ENCODE data around the gene TBC1D22A. TPM values are rescaled to one million over a fixed set of nuclear protein-coding genes. Genes with fewer than 3 reads are reported as not detected.

TBC1D22A gene
- total and polyA plus RNA-seq, 9 of the 15 experiments (the other 6 are each of a cell fraction or from before 2014, with no cell fraction given), result 0.20 to 11.5 (median 5.2) TPM

DNA sequence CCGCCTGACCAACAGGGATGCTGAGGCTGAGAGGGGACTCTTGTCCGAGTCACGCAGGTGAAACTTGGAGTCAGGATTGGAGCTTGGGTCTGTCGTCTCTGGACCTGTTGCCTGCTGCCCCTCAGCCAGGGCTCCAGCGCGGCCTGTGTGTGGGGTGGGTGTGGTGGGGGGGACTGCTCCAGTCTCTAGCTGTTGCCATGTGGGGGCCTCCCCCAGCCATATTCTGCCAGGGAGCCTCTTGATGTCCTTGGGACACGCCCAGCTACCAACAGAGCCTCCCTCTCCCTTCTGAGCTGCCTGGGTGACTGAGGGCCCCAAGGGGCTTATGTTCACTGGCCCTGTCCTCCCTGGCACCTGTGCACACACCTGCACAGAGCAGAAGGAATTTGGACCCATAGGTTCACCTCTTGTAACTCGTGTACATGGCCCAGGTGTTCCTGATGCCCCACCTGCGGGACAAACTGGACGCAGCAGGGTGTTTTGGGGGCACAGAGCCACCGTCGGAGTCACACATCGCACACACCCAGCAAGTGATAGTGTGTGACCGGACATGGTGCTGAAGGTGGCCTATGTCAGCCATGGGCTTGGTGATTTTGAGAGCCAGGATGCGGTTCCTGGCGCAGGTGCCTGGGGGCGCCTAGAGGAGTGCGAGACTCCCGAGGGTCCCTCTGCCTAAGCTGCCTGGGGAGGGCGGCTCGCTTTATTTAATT, 252.3 kb downstream of the TBC1D22A start:
- Histone ChIP-seq H4K20me1 (replicated peaks; ENCODE audit: control insufficient read depth, insufficient read depth, low read length) (no peaks in the 10 kb centered on the region), H3K36me3 (ENCODE audit: control insufficient read depth, insufficient read depth, low read length) (no peaks in the 10 kb centered on the region), H3K4me1 (replicated peaks in 1 of 2; ENCODE audit: control insufficient read depth in 2 of 2, insufficient read depth in 2 of 2, low read length in 2 of 2) (peaks cover 0 to 2% of the 10 kb centered on the region in 2 experiments; a peak in 1 of 5 replicates), H3K9ac (ENCODE audit: insufficient read depth in 1 of 2, low read depth in 2 of 2, low read length in 2 of 2) (no peak overlapping the region; a peak in 1 of 4 replicates), H3K9me1 (ENCODE audit: control insufficient read depth, insufficient read depth, low read length) (no peaks in the 10 kb centered on the region), H2AFZ (ENCODE audit: low read depth, low read length) (no peak overlapping the region), H3K9me3 (replicated peaks; ENCODE audit: control insufficient read depth, insufficient read depth, low read depth, low read length) (no peaks in the 10 kb centered on the region), H3K4me2 (ENCODE audit: insufficient read depth, low read length) (no peak overlapping the region), H3K4me3 (no peak overlapping the region), H3K79me2 (ENCODE audit: control insufficient read depth, insufficient read depth, low read length) (no peaks in the 10 kb centered on the region), H3K27ac (ENCODE audit: extremely low read depth, low read depth, low read length) (no peak overlapping the region), H3K27me3 (ENCODE audit: control insufficient read depth in 2 of 2, insufficient read depth in 2 of 2, low read length in 2 of 2) (no peaks in the 10 kb centered on the region)
- ChIA-PET POLR2A (no interaction called here), CTCF (ENCODE audit: low intra/inter-chr PET ratio) (no interaction called here)
- DNase-seq (ENCODE audit: extremely low read depth in 1 of 4, low spot score in 3 of 4) (no peak), ATAC-seq (no peak), FAIRE-seq (no peak)
- TF ChIP-seq, protein P1, sequence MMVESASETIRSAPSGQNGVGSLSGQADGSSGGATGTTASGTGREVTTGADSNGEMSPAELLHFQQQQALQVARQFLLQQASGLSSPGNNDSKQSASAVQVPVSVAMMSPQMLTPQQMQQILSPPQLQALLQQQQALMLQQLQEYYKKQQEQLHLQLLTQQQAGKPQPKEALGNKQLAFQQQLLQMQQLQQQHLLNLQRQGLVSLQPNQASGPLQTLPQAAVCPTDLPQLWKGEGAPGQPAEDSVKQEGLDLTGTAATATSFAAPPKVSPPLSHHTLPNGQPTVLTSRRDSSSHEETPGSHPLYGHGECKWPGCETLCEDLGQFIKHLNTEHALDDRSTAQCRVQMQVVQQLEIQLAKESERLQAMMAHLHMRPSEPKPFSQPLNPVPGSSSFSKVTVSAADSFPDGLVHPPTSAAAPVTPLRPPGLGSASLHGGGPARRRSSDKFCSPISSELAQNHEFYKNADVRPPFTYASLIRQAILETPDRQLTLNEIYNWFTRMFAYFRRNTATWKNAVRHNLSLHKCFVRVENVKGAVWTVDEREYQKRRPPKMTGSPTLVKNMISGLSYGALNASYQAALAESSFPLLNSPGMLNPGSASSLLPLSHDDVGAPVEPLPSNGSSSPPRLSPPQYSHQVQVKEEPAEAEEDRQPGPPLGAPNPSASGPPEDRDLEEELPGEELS (CRISPR knock-in tag; IDR thresholded peaks at IDR 0.05; ENCODE audit: borderline replicate concordance), result no peak
- TF ChIP-seq HDAC3 (IDR thresholded peaks at IDR 0.05; ENCODE audit: borderline replicate concordance, partially characterized antibody), result no peak
- TF ChIP-seq, protein P2, sequence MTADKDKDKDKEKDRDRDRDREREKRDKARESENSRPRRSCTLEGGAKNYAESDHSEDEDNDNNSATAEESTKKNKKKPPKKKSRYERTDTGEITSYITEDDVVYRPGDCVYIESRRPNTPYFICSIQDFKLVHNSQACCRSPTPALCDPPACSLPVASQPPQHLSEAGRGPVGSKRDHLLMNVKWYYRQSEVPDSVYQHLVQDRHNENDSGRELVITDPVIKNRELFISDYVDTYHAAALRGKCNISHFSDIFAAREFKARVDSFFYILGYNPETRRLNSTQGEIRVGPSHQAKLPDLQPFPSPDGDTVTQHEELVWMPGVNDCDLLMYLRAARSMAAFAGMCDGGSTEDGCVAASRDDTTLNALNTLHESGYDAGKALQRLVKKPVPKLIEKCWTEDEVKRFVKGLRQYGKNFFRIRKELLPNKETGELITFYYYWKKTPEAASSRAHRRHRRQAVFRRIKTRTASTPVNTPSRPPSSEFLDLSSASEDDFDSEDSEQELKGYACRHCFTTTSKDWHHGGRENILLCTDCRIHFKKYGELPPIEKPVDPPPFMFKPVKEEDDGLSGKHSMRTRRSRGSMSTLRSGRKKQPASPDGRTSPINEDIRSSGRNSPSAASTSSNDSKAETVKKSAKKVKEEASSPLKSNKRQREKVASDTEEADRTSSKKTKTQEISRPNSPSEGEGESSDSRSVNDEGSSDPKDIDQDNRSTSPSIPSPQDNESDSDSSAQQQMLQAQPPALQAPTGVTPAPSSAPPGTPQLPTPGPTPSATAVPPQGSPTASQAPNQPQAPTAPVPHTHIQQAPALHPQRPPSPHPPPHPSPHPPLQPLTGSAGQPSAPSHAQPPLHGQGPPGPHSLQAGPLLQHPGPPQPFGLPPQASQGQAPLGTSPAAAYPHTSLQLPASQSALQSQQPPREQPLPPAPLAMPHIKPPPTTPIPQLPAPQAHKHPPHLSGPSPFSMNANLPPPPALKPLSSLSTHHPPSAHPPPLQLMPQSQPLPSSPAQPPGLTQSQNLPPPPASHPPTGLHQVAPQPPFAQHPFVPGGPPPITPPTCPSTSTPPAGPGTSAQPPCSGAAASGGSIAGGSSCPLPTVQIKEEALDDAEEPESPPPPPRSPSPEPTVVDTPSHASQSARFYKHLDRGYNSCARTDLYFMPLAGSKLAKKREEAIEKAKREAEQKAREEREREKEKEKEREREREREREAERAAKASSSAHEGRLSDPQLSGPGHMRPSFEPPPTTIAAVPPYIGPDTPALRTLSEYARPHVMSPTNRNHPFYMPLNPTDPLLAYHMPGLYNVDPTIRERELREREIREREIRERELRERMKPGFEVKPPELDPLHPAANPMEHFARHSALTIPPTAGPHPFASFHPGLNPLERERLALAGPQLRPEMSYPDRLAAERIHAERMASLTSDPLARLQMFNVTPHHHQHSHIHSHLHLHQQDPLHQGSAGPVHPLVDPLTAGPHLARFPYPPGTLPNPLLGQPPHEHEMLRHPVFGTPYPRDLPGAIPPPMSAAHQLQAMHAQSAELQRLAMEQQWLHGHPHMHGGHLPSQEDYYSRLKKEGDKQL (CRISPR knock-in tag; IDR thresholded peaks at IDR 0.05; ENCODE audit: borderline replicate concordance), result no peak
- 81% methylated on average over 11 of the region's 21 CpGs for WGBS (ENCODE audit: insufficient coverage, low coverage, missing lambda C conversion rate)
- no TSS peak for BruUV-seq (replicated peaks)
- intact Hi-C loops (cut with micrococcal nuclease), result no loop called here
- in situ Hi-C loops (cut with MboI), result no loop called here

Measured in K562 (cell line).